DMS53 treated with DMSO at 0.1 percent for 48 hours (cell line): Measurements from ENCODE around the gene C16orf74.
A peak's percentile ranks its signal among the peaks of the same experiment; 100 is the strongest.

Source experiments
- DNase-seq: peaks from one replicate; lab custom pipeline; 2025; ENCODE audit not compliant: unreplicated experiment; lab: John Stamatoyannopoulos, UW

The C16orf74 gene

GRCh38 chr16:85750827-85751697 is at the start of gene C16orf74:
TSS of gene C16orf74 (minus strand) at chr16:85751096. CDS start at chr16:85735217, 15,879 bp downstream.
- DNase-seq = no peak

GRCh38 chr16:85800321-85800669 is 49.4 kb upstream of the C16orf74 start:
- DNase-seq = no peak

GRCh38 chr16:85799497-85800320 is 48.8 kb upstream of the C16orf74 start, which contains the start of the genes COX4I1 and EMC8:
TSS of gene COX4I1 (plus strand) at chr16:85799695. CDS start at chr16:85801206, 1,511 bp downstream.
TSS of gene EMC8 (minus strand) at chr16:85799544. CDS start at chr16:85799295, 249 bp downstream.
- peak; percentile 80 for DNase-seq

- DNase-seq = no peak
These were observed 48.1 kb upstream of the C16orf74 start for GRCh38 chr16:85798901-85799496.

GRCh38 chr16:85798283-85798776 is 47.4 kb upstream of the C16orf74 start:
- no peak for DNase-seq

GRCh38 chr16:85796599-85796998 is 45.7 kb upstream of the C16orf74 start:
- DNase-seq = no peak

- no peak for DNase-seq
These were observed 45.3 kb upstream of the C16orf74 start for GRCh38 chr16:85796152-85796551.

- no peak for DNase-seq
These were observed 43.8 kb upstream of the C16orf74 start for GRCh38 chr16:85794696-85795095.

- DNase-seq = no peak
These were observed 42.9 kb upstream of the C16orf74 start for GRCh38 chr16:85793662-85794298.

- no peak for DNase-seq
These were observed 38.9 kb upstream of the C16orf74 start for GRCh38 chr16:85789773-85790172.

- no peak for DNase-seq
These were observed 37.9 kb upstream of the C16orf74 start for GRCh38 chr16:85788819-85789218.

GRCh38 chr16:85785927-85786326 is 35.0 kb upstream of the C16orf74 start:
- no peak for DNase-seq

GRCh38 chr16:85784813-85785212 is 33.9 kb upstream of the C16orf74 start:
- DNase-seq = no peak

GRCh38 chr16:85783441-85783840 is 32.5 kb upstream of the C16orf74 start:
- no peak for DNase-seq

GRCh38 chr16:85782451-85782850 is 31.6 kb upstream of the C16orf74 start:
- no peak for DNase-seq

- DNase-seq = no peak
These were observed 30.9 kb upstream of the C16orf74 start for GRCh38 chr16:85781695-85782370.

GRCh38 chr16:85781156-85781555 is 30.3 kb upstream of the C16orf74 start:
- DNase-seq = no peak

GRCh38 chr16:85780281-85780680 is 29.4 kb upstream of the C16orf74 start:
- no peak for DNase-seq

GRCh38 chr16:85778873-85779272 is 28.0 kb upstream of the C16orf74 start:
- no peak for DNase-seq
